ENCODE measurements around the gene NCKIPSD.
"Not testable (repeated sequence)": the region's sequence is repeated elsewhere in the genome, so short reads cannot be mapped to it uniquely, and the experiment has no call there.

NCKIPSD gene

DNA sequence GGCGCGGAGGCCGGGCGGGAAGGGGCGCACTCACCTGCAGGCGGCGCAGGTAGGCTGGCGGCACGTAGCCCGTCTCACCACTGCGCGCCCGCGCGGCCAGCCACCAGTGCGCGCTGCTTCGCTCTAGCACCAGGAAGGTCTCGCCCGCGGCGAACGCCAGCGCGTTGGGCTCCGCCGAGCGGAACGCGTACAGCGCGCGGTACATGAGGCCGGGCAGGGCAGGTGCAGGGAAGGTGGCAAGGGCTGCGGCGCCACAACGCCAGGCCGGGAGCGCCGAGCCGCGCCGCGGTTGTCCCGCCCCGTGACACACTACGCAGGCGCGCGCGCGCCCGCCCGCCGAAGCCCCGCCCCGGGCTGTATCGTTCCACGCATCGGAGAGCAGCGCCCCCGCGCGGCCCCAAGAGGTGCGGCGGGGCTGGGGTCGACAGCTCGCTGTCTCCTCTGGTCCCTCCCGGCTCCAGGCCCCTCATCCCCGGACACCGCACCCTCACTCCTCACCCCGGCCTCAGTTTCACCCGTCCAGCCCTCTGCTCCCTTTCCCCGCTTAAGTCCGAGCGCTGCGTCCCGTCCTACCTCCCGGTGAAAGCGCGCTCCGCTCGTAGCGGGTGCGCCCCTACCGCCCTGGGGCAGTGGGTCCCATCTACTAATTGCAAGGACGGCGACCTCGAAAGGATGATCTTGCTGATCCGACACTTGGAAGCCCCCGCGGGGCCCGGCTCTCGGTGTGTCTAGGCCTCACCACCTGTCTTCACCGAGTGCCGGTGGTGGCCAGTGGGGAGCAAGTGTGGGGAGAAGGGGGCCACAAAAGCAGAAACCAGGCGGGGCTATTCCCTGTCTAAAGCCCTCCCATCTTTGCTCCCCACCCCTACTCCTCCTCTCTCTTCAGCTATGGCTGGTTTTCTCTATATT is at the start of gene NCKIPSD:
TSS of gene NCKIPSD (minus strand) at position 313 of the 909 bp plus-strand sequence. CDS start at position 205, 108 bp downstream.
- no peaks in the 10 kb centered on the region for H3K27me3 ChIP-seq (replicated peaks; ENCODE audit: insufficient read depth, low read length)

DNA sequence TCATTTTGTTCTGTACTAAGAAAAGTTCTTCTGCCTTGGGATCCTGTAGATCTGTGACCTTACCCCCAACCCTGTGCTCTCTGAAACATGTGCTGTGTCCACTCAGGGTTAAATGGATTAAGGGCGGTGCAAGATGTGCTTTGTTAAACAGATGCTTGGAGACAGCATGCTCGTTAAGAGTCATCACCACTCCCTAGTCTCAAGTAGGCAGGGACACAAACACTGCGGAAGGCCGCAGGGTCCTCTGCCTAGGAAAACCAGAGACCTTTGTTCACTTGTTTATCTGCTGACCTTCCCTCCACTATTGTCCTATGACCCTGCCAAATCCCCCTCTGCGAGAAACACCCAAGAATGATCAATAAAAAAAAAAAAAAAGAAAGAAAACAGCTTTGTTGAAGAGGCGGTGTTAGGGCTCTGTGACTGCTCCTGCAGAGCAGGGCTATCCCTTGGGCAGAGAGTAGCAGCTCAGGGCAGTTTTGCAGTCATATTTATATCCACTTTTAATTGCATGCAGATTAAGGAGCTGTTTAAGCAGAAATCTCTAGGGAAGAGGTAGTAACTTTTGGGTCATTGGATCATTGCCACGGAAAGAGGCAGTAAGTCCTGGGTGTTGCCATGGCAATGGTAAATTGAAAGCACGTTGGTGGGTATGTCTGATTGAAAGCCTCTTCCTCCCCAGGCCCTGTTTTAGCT is 49.5 kb upstream of the NCKIPSD start:
- H3K27ac ChIP-seq (ENCODE audit: low read length); H3K9me3 ChIP-seq (replicated peaks; ENCODE audit: insufficient read depth, low read length); H4K20me1 ChIP-seq (ENCODE audit: insufficient read depth, low read length); H3K27me3 ChIP-seq (replicated peaks; ENCODE audit: insufficient read depth, low read length); H3K9me2 ChIP-seq (replicated peaks; ENCODE audit: insufficient read depth, low read length); H3F3A ChIP-seq (ENCODE audit: insufficient read depth, low read length); H2AFZ ChIP-seq (ENCODE audit: low read length); H3K4me2 ChIP-seq (ENCODE audit: low read depth, low read length); H3K9ac ChIP-seq (ENCODE audit: low read length); DNase-seq; H3K36me3 ChIP-seq (replicated peaks; ENCODE audit: insufficient read depth, low read length); H3K79me2 ChIP-seq (ENCODE audit: low read length); H3K4me1 ChIP-seq (ENCODE audit: low read length); H3K4me3 ChIP-seq (ENCODE audit: low read length): not testable (repeated sequence)

More for the DNA sequence above, at the start of gene NCKIPSD:
- Histone ChIP-seq H3K79me2 (ENCODE audit: low read length) (peaks cover 28% of the 10 kb centered on the region), H3F3A (ENCODE audit: insufficient read depth, low read length) (peaks cover 4% of the 10 kb centered on the region), H3K9me2 (replicated peaks; ENCODE audit: insufficient read depth, low read length) (no peaks in the 10 kb centered on the region), H3K9me3 (replicated peaks; ENCODE audit: insufficient read depth, low read length) (no peaks in the 10 kb centered on the region), H3K4me2 (ENCODE audit: low read depth, low read length) (peak within 1 kb of the TSS; percentile 84), H3K9ac (ENCODE audit: low read length) (peak within 1 kb of the TSS; percentile 84), H2AFZ (ENCODE audit: low read length) (peak within 1 kb of the TSS; percentile 90), H4K20me1 (ENCODE audit: insufficient read depth, low read length) (no peaks in the 10 kb centered on the region), H3K4me3 (ENCODE audit: low read length) (peak within 1 kb of the TSS; percentile 98), H3K27ac (ENCODE audit: low read length) (peak within 1 kb of the TSS; percentile 78; the same call in 1 of the 2 replicates), H3K36me3 (replicated peaks; ENCODE audit: insufficient read depth, low read length) (no peaks in the 10 kb centered on the region; the same call in 1 of the 2 replicates), H3K4me1 (ENCODE audit: low read length) (peaks cover 5% of the 10 kb centered on the region; the same call in 1 of the 2 replicates)
- no peak for TF ChIP-seq EZH2 (optimal IDR thresholded peaks at IDR 0.05; ENCODE audit: low read depth, low read length)
- TF ChIP-seq, protein P1, sequence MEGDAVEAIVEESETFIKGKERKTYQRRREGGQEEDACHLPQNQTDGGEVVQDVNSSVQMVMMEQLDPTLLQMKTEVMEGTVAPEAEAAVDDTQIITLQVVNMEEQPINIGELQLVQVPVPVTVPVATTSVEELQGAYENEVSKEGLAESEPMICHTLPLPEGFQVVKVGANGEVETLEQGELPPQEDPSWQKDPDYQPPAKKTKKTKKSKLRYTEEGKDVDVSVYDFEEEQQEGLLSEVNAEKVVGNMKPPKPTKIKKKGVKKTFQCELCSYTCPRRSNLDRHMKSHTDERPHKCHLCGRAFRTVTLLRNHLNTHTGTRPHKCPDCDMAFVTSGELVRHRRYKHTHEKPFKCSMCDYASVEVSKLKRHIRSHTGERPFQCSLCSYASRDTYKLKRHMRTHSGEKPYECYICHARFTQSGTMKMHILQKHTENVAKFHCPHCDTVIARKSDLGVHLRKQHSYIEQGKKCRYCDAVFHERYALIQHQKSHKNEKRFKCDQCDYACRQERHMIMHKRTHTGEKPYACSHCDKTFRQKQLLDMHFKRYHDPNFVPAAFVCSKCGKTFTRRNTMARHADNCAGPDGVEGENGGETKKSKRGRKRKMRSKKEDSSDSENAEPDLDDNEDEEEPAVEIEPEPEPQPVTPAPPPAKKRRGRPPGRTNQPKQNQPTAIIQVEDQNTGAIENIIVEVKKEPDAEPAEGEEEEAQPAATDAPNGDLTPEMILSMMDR (IDR thresholded peaks at IDR 0.05; ENCODE audit: low read length): peak; percentile 66
- peak; percentile 89 for DNase-seq

DNA sequence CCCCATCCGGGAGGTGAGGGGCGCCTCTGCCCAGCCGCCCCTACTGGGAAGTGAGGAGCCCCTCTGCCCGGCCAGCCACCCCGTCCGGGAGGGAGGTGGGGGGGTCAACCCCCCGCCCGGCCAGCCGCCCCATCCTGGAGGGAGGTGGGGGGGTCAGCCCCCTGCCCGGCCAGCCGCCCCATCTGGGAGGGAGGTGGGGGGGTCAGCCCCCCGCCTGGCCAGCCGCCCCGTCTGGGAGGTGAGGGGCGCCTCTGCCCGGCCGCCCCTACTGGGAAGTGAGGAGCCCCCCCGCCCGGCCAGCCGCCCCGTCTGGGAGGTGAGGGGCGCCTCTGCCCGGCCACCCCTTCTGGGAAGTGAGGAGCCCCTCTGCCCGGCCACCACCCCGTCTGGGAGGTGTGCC is 48.8 kb upstream of the NCKIPSD start:
- not testable (repeated sequence) for DNase-seq

DNA sequence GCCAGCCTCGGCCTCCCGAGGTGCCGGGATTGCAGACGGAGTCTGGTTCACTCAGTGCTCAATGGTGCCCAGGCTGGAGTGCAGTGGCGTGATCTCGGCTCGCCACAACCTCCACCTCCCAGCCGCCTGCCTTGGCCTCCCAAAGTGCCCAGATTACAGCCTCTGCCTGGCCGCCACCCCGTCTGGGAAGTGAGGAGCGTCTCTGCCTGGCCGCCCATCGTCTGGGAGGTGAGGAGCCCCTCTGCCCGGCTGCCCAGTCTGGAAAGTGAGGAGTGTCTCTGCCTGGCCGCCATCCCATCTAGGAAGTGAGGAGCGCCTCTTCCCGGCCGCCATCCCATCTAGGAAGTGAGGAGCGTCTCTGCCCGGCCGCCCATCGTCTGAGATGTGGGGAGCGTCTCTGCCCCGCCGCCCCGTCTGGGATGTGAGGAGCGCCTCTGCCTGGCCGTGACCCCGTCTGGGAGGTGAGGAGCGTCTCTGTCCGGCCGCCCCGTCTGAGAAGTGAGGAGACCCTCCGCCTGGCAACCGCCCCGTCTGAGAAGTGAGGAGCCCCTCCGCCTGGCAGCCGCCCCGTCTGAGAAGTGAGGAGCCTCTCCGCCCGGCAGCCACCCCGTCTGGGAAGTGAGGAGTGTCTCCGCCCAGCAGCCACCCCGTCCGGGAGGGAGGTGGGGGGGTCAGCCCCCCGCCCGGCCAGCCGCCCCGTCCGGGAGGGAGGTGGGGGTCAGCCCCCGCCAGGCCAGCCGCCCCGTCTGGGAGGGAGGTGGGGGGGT is 48.2 kb upstream of the NCKIPSD start:
- H3K9me2 ChIP-seq (replicated peaks; ENCODE audit: insufficient read depth, low read length); H3K27me3 ChIP-seq (replicated peaks; ENCODE audit: insufficient read depth, low read length); H3K27ac ChIP-seq (ENCODE audit: low read length); H3K9me3 ChIP-seq (replicated peaks; ENCODE audit: insufficient read depth, low read length); H3K36me3 ChIP-seq (replicated peaks; ENCODE audit: insufficient read depth, low read length); H3K4me1 ChIP-seq (ENCODE audit: low read length); H3F3A ChIP-seq (ENCODE audit: insufficient read depth, low read length); H3K4me2 ChIP-seq (ENCODE audit: low read depth, low read length); H3K79me2 ChIP-seq (ENCODE audit: low read length); H3K9ac ChIP-seq (ENCODE audit: low read length); DNase-seq; H2AFZ ChIP-seq (ENCODE audit: low read length); H3K4me3 ChIP-seq (ENCODE audit: low read length); H4K20me1 ChIP-seq (ENCODE audit: insufficient read depth, low read length): not testable (repeated sequence)

More for the DNA sequence above, 48.8 kb upstream of the NCKIPSD start:
- H3K27ac ChIP-seq (ENCODE audit: low read length); H3K27me3 ChIP-seq (replicated peaks; ENCODE audit: insufficient read depth, low read length); H3K36me3 ChIP-seq (replicated peaks; ENCODE audit: insufficient read depth, low read length); H3F3A ChIP-seq (ENCODE audit: insufficient read depth, low read length); H3K4me1 ChIP-seq (ENCODE audit: low read length); H3K9me3 ChIP-seq (replicated peaks; ENCODE audit: insufficient read depth, low read length); H4K20me1 ChIP-seq (ENCODE audit: insufficient read depth, low read length); H3K4me3 ChIP-seq (ENCODE audit: low read length); H3K9me2 ChIP-seq (replicated peaks; ENCODE audit: insufficient read depth, low read length); H3K9ac ChIP-seq (ENCODE audit: low read length); H2AFZ ChIP-seq (ENCODE audit: low read length); H3K79me2 ChIP-seq (ENCODE audit: low read length); H3K4me2 ChIP-seq (ENCODE audit: low read depth, low read length): not testable (repeated sequence)
